ENCODE data around the gene TRIM15. TPM values are rescaled to one million over a fixed set of nuclear protein-coding genes. Genes with fewer than 3 reads are reported as not detected.

TRIM15 gene
- total and polyA plus RNA-seq, 2 donors (not counting 3 experiments of a cell fraction or from before 2014, with no cell fraction given): not detected

DNA sequence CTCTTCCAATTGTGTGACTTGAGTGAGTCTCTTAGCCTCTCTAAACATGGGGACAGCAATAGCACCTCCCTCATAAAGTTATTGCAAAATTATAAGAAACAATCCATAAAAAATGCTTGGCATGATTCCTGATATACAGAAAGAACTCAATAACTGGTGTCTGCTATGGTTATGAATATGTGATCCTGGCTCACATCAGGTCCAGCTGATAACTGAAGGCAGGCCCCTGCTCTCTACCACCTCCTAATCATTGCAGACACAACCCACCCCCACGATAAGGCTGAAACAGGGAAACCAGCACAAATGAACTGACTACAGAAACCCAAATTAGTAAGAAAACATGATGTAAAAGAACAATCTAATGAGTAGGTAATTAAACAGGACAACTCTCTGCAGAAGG, 5.4 kb downstream of the TRIM15 start:
- Histone ChIP-seq H3K4me2 (ENCODE audit: insufficient read depth, low read length) (no peak overlapping the region), H3K36me3 (ENCODE audit: control insufficient read depth in 2 of 2, extremely low read depth in 1 of 2, insufficient read depth in 2 of 2, low read length in 2 of 2) (no peaks in the 10 kb centered on the region), H4K20me1 (replicated peaks; ENCODE audit: control insufficient read depth, extremely low read depth, insufficient read depth, low read length) (no peaks in the 10 kb centered on the region), H3K79me2 (ENCODE audit: control insufficient read depth, insufficient read depth, low read length) (no peaks in the 10 kb centered on the region), H3K9me3 (replicated peaks; ENCODE audit: control insufficient read depth, insufficient read depth, low read length) (no peaks in the 10 kb centered on the region), H3K4me3 (replicated peaks in 1 of 3; ENCODE audit: insufficient read depth in 1 of 3, low read depth in 1 of 3, low read length in 3 of 3) (no peak overlapping the region), H3K27me3 (ENCODE audit: control insufficient read depth in 2 of 2, insufficient read depth in 2 of 2, low read length in 2 of 2) (peaks cover 47 to 65% of the 10 kb centered on the region in 2 experiments), H3K9ac (replicated peaks; ENCODE audit: extremely low read depth, insufficient read depth, low read length) (no peak overlapping the region), H3K4me1 (ENCODE audit: control insufficient read depth, extremely low read depth, insufficient read depth, low read length) (no peaks in the 10 kb centered on the region), H3K9me1 (replicated peaks; ENCODE audit: control insufficient read depth, extremely low read depth, insufficient read depth, low read length) (no peaks in the 10 kb centered on the region), H3K27ac (ENCODE audit: insufficient read depth, low read depth, low read length) (no peak overlapping the region), H2AFZ (ENCODE audit: low read depth, low read length) (no peak overlapping the region)
- dilution Hi-C loops (cut with MboI; ENCODE audit: extremely low pct_ligation_motif_present, low sequenced_read_pairs): no loop called here
- DNase-seq (ENCODE audit: low read depth, low spot score) (no peak), FAIRE-seq (no peak)
- intact Hi-C loops (cut with micrococcal nuclease): no loop called here
- no TSS peak for BruUV-seq (replicated peaks)
- TF ChIP-seq EZH2 (IDR thresholded peaks at IDR 0.05; ENCODE audit: borderline replicate concordance, low read depth, low read length, severe bottlenecking): no peak
- TF ChIP-seq GATA2 (IDR thresholded peaks at IDR 0.05; ENCODE audit: insufficient read depth, insufficient read length, low read depth, low read length): no peak
- TF ChIP-seq POLR2AphosphoS5 (IDR thresholded peaks at IDR 0.05; ENCODE audit: insufficient read depth, low read depth, low read length): no peak
- no peak for TF ChIP-seq FOS (IDR thresholded peaks at IDR 0.05; ENCODE audit: borderline replicate concordance, insufficient read depth, low read length)
- TF ChIP-seq, protein P1, sequence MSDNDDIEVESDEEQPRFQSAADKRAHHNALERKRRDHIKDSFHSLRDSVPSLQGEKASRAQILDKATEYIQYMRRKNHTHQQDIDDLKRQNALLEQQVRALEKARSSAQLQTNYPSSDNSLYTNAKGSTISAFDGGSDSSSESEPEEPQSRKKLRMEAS (IDR thresholded peaks at IDR 0.05; ENCODE audit: insufficient read depth, insufficient read length): no peak
- TF ChIP-seq POLR2A (IDR thresholded peaks at IDR 0.05; ENCODE audit: low read depth, low read length): no peak
- no peak for TF ChIP-seq MYC (IDR thresholded peaks at IDR 0.05; ENCODE audit: low read depth, low read length)
- TF ChIP-seq JUN (IDR thresholded peaks at IDR 0.05; ENCODE audit: borderline replicate concordance, insufficient read depth, insufficient read length, low read depth): no peak
- TF ChIP-seq, protein P2, sequence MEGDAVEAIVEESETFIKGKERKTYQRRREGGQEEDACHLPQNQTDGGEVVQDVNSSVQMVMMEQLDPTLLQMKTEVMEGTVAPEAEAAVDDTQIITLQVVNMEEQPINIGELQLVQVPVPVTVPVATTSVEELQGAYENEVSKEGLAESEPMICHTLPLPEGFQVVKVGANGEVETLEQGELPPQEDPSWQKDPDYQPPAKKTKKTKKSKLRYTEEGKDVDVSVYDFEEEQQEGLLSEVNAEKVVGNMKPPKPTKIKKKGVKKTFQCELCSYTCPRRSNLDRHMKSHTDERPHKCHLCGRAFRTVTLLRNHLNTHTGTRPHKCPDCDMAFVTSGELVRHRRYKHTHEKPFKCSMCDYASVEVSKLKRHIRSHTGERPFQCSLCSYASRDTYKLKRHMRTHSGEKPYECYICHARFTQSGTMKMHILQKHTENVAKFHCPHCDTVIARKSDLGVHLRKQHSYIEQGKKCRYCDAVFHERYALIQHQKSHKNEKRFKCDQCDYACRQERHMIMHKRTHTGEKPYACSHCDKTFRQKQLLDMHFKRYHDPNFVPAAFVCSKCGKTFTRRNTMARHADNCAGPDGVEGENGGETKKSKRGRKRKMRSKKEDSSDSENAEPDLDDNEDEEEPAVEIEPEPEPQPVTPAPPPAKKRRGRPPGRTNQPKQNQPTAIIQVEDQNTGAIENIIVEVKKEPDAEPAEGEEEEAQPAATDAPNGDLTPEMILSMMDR (IDR thresholded peaks at IDR 0.05; ENCODE audit: extremely low read depth in 1 of 2, insufficient read depth in 1 of 2, low read depth in 1 of 2, low read length in 2 of 2): no peak
- ChIA-PET CTCF (interaction anchor here (1.2 to 2.3 kb wide), 3 partner anchors 37 to 67 kb away, joined by 4 to 19 read pairs (median 15); no protein-coding TSS in a partner anchor), POLR2A (no interaction called here)

Measured in endothelial cell of umbilical vein (primary cell).